ENCODE data around the gene VPS37D. TPM values are rescaled to one million over a fixed set of nuclear protein-coding genes. Genes with fewer than 3 reads are reported as not detected.

The VPS37D gene
- total and polyA plus RNA-seq, 10 of the 15 experiments (the other 5 are each of a cell fraction or from before 2014, with no cell fraction given): 0.10 to 0.45 (median 0.16) TPM; not detected in 6

- CTCF ChIA-PET: interaction anchor here (0.6 to 2.9 kb wide), 2 partner anchors 111 to 115 kb away, joined by 3 to 14 read pairs; no protein-coding TSS in a partner anchor
- Histone ChIP-seq H3K27me3 (replicated peaks in 1 of 2; ENCODE audit: control insufficient read depth in 2 of 2, insufficient read depth in 2 of 2, low read length in 1 of 2) (no peaks in the 10 kb centered on the region), H3K4me2 (ENCODE audit: control insufficient read depth, insufficient read depth) (no peak overlapping the region), H4K20me1 (ENCODE audit: control insufficient read depth, insufficient read depth) (peaks cover 4% of the 10 kb centered on the region; the same call in 1 of the 2 replicates), H3K4me1 (ENCODE audit: control insufficient read depth, insufficient read depth, low read length) (peaks cover 12% of the 10 kb centered on the region), H3K4me3 (no peak overlapping the region), H3K9me3 (replicated peaks; ENCODE audit: control insufficient read depth, insufficient read depth, low read length) (no peaks in the 10 kb centered on the region), H3K9ac (ENCODE audit: control insufficient read depth, insufficient read depth, low read length) (no peak overlapping the region), H3K79me2 (ENCODE audit: control insufficient read depth, insufficient read depth, low read length) (no peaks in the 10 kb centered on the region), H3K27ac (ENCODE audit: control insufficient read depth, insufficient read depth) (no peak overlapping the region), H2AFZ (ENCODE audit: control insufficient read depth, low read depth, low read length) (no peak overlapping the region), H3K36me3 (ENCODE audit: control insufficient read depth in 2 of 2, insufficient read depth in 2 of 2, low read length in 1 of 2) (no peaks in the 10 kb centered on the region)
- POLR2A ChIA-PET: interaction anchor here (0.5 kb wide), 1 partner anchor 59 kb away, joined by 4 read pairs; no protein-coding TSS in a partner anchor
- intact Hi-C loops (cut with micrococcal nuclease; ENCODE audit: unreplicated experiment) (no loop called here), in situ Hi-C loops (cut with MboI) (no loop called here)
- no peak for FAIRE-seq
- SMC1A ChIA-PET (ENCODE audit: uncharacterized antibody, unreplicated experiment): no interaction called here
- 48% methylated on average over 3 of the region's 3 CpGs for WGBS (ENCODE audit: insufficient coverage, insufficient replicate concordance, low lambda C conversion rate, missing lambda C conversion rate)
- no peak for ATAC-seq
- TF ChIP-seq NR2C2 (IDR thresholded peaks at IDR 0.05; ENCODE audit: borderline replicate concordance, control insufficient read depth, insufficient read length, low read depth): no peak
- RAD21 ChIA-PET (ENCODE audit: unreplicated experiment): no interaction called here
- no peak for DNase-seq (ENCODE audit: low read depth, low spot score)
- BruUV-seq (replicated peaks): no TSS peak
Measured at GRCh38 chr7:73721377-73721817, 53.8 kb downstream of the VPS37D start.

MicroRNAs encoded within 50 kb of the gene (microRNA counts, 767-probe panel; counts per million panel counts)
- 2,194 counts per million, percentile 79 among the panel's probes with 10 or more counts for microRNA hsa-miR-4284

Small RNA genes lying within 50 kb of the gene (microRNA-seq; reads per million reads assigned to microRNA genes)
- gene MIR4284: not detected

Small RNA genes lying within 50 kb of the gene (small RNA-seq; reads per million reads assigned to genes)
- gene MIR4284: 0.20 reads per million

Other genes starting within 250 kb of the VPS37D start
Only the 7 nearest of the 13 such genes appear.
- 33.3 and 35.3 TPM in 2 replicates for gene TBL2, start 89.3 kb upstream of the VPS37D start, total RNA-seq (2014; rRNA removed)
- 16.6 and 19.0 TPM in 2 replicates for gene TBL2, start 89.3 kb upstream of the VPS37D start, total RNA-seq (2014; rRNA removed; fragmentation: Illumina TruSeq; extraction: Trizol)
- gene TBL2, start 89.3 kb upstream of the VPS37D start, total RNA-seq (2021): 28.7 and 31.7 TPM in 2 replicates
- gene TBL2, start 89.3 kb upstream of the VPS37D start, polyA plus RNA-seq (2011; rRNA removed): 11.0 and 21.7 TPM in 2 replicates
- 11.6 and 15.3 TPM in 2 replicates for gene TBL2, start 89.3 kb upstream of the VPS37D start, polyA plus RNA-seq (2014; fragmentation: Illumina TruSeq; extraction: Trizol)
- 1 to 10 TPM; 1.1 to 2.8 TPM for gene TBL2, start 89.3 kb upstream of the VPS37D start, polyA plus RNA-seq (2014; fragmentation: Nextera tagmentation; extraction: Ambion mirVana)
- gene TBL2, start 89.3 kb upstream of the VPS37D start, polyA plus RNA-seq (2014; rRNA removed): 28.9 and 35.1 TPM in 2 replicates
- gene TBL2, start 89.3 kb upstream of the VPS37D start, polyA plus RNA-seq (2016; fragmentation: Nextera tagmentation; extraction: Ambion mirVana): 10 to 100 TPM; 40.3 to 49.7 TPM
- not detected in 2 replicates for gene MLXIPL, start 43.3 kb upstream of the VPS37D start, total RNA-seq (2014; rRNA removed)
- gene MLXIPL, start 43.3 kb upstream of the VPS37D start, total RNA-seq (2014; rRNA removed; fragmentation: Illumina TruSeq; extraction: Trizol): not detected in 2 replicates
- gene MLXIPL, start 43.3 kb upstream of the VPS37D start, total RNA-seq (2021): 0.21 and 0.69 TPM in 2 replicates
- gene MLXIPL, start 43.3 kb upstream of the VPS37D start, polyA plus RNA-seq (2011; rRNA removed): not detected in 2 replicates
- not detected in 2 replicates for gene MLXIPL, start 43.3 kb upstream of the VPS37D start, polyA plus RNA-seq (2014; fragmentation: Illumina TruSeq; extraction: Trizol)
- gene MLXIPL, start 43.3 kb upstream of the VPS37D start, polyA plus RNA-seq (2014; fragmentation: Nextera tagmentation; extraction: Ambion mirVana): not detected
- not detected in 2 replicates for gene MLXIPL, start 43.3 kb upstream of the VPS37D start, polyA plus RNA-seq (2014; rRNA removed)
- not detected for gene MLXIPL, start 43.3 kb upstream of the VPS37D start, polyA plus RNA-seq (2016; fragmentation: Nextera tagmentation; extraction: Ambion mirVana)
- 9.2 and 11.2 TPM in 2 replicates for gene DNAJC30, start 15.6 kb downstream of the VPS37D start, total RNA-seq (2014; rRNA removed)
- 4.1 TPM in 2 replicates for gene DNAJC30, start 15.6 kb downstream of the VPS37D start, total RNA-seq (2014; rRNA removed; fragmentation: Illumina TruSeq; extraction: Trizol)
- gene DNAJC30, start 15.6 kb downstream of the VPS37D start, total RNA-seq (2021): 13.4 and 13.5 TPM in 2 replicates
- gene DNAJC30, start 15.6 kb downstream of the VPS37D start, polyA plus RNA-seq (2011; rRNA removed): 4.1 and 4.5 TPM in 2 replicates
- 3.2 and 5.5 TPM in 2 replicates for gene DNAJC30, start 15.6 kb downstream of the VPS37D start, polyA plus RNA-seq (2014; fragmentation: Illumina TruSeq; extraction: Trizol)
- 1 to 10 TPM; 2.1 to 3.5 TPM for gene DNAJC30, start 15.6 kb downstream of the VPS37D start, polyA plus RNA-seq (2014; fragmentation: Nextera tagmentation; extraction: Ambion mirVana)
- 19.0 and 19.2 TPM in 2 replicates for gene DNAJC30, start 15.6 kb downstream of the VPS37D start, polyA plus RNA-seq (2014; rRNA removed)
- 10 to 100 TPM; 10.3 to 12.4 TPM for gene DNAJC30, start 15.6 kb downstream of the VPS37D start, polyA plus RNA-seq (2016; fragmentation: Nextera tagmentation; extraction: Ambion mirVana)
- gene BUD23, start 15.8 kb downstream of the VPS37D start, total RNA-seq (2014; rRNA removed): 75.3 and 82.9 TPM in 2 replicates
- gene BUD23, start 15.8 kb downstream of the VPS37D start, total RNA-seq (2014; rRNA removed; fragmentation: Illumina TruSeq; extraction: Trizol): 69.8 and 71.1 TPM in 2 replicates
- 73.7 and 84.9 TPM in 2 replicates for gene BUD23, start 15.8 kb downstream of the VPS37D start, total RNA-seq (2021)
- 98.5 and 114 TPM in 2 replicates for gene BUD23, start 15.8 kb downstream of the VPS37D start, polyA plus RNA-seq (2011; rRNA removed)
- 96.0 and 109 TPM in 2 replicates for gene BUD23, start 15.8 kb downstream of the VPS37D start, polyA plus RNA-seq (2014; fragmentation: Illumina TruSeq; extraction: Trizol)
- 10 to 100 TPM; 36.4 to 89.9 TPM for gene BUD23, start 15.8 kb downstream of the VPS37D start, polyA plus RNA-seq (2014; fragmentation: Nextera tagmentation; extraction: Ambion mirVana)
- gene BUD23, start 15.8 kb downstream of the VPS37D start, polyA plus RNA-seq (2014; rRNA removed): 117 and 123 TPM in 2 replicates
- gene BUD23, start 15.8 kb downstream of the VPS37D start, polyA plus RNA-seq (2016; fragmentation: Nextera tagmentation; extraction: Ambion mirVana): 100 to 1,000 TPM; 137 to 138 TPM
- 1.9 and 2.6 TPM in 2 replicates for gene STX1A, start 51.8 kb downstream of the VPS37D start, total RNA-seq (2014; rRNA removed)
- gene STX1A, start 51.8 kb downstream of the VPS37D start, total RNA-seq (2014; rRNA removed; fragmentation: Illumina TruSeq; extraction: Trizol): 1.6 and 2.6 TPM in 2 replicates
- 3.1 and 3.9 TPM in 2 replicates for gene STX1A, start 51.8 kb downstream of the VPS37D start, total RNA-seq (2021)
- 1.4 and 2.4 TPM in 2 replicates for gene STX1A, start 51.8 kb downstream of the VPS37D start, polyA plus RNA-seq (2011; rRNA removed)
- 1.9 and 3.1 TPM in 2 replicates for gene STX1A, start 51.8 kb downstream of the VPS37D start, polyA plus RNA-seq (2014; fragmentation: Illumina TruSeq; extraction: Trizol)
- gene STX1A, start 51.8 kb downstream of the VPS37D start, polyA plus RNA-seq (2014; fragmentation: Nextera tagmentation; extraction: Ambion mirVana): under 1 TPM; 0.15 to 0.21 TPM
- 5.2 and 5.3 TPM in 2 replicates for gene STX1A, start 51.8 kb downstream of the VPS37D start, polyA plus RNA-seq (2014; rRNA removed)
- 1 to 10 TPM; 1.7 to 1.8 TPM for gene STX1A, start 51.8 kb downstream of the VPS37D start, polyA plus RNA-seq (2016; fragmentation: Nextera tagmentation; extraction: Ambion mirVana)
- gene ABHD11, start 71.0 kb downstream of the VPS37D start, total RNA-seq (2014; rRNA removed): 16.9 and 22.1 TPM in 2 replicates
- 6.3 and 8.6 TPM in 2 replicates for gene ABHD11, start 71.0 kb downstream of the VPS37D start, total RNA-seq (2014; rRNA removed; fragmentation: Illumina TruSeq; extraction: Trizol)
- 11.6 and 14.6 TPM in 2 replicates for gene ABHD11, start 71.0 kb downstream of the VPS37D start, total RNA-seq (2021)
- gene ABHD11, start 71.0 kb downstream of the VPS37D start, polyA plus RNA-seq (2011; rRNA removed): 2.8 and 6.0 TPM in 2 replicates
- 5.6 and 8.3 TPM in 2 replicates for gene ABHD11, start 71.0 kb downstream of the VPS37D start, polyA plus RNA-seq (2014; fragmentation: Illumina TruSeq; extraction: Trizol)
- 1 to 10 TPM; 2.8 to 5.6 TPM for gene ABHD11, start 71.0 kb downstream of the VPS37D start, polyA plus RNA-seq (2014; fragmentation: Nextera tagmentation; extraction: Ambion mirVana)
- 17.7 and 23.4 TPM in 2 replicates for gene ABHD11, start 71.0 kb downstream of the VPS37D start, polyA plus RNA-seq (2014; rRNA removed)
- gene ABHD11, start 71.0 kb downstream of the VPS37D start, polyA plus RNA-seq (2016; fragmentation: Nextera tagmentation; extraction: Ambion mirVana): 10 to 100 TPM; 22.7 to 24.8 TPM
- gene CLDN3, start 102.4 kb downstream of the VPS37D start, total RNA-seq (2014; rRNA removed): not detected in 2 replicates
- not detected in 2 replicates for gene CLDN3, start 102.4 kb downstream of the VPS37D start, total RNA-seq (2014; rRNA removed; fragmentation: Illumina TruSeq; extraction: Trizol)
- gene CLDN3, start 102.4 kb downstream of the VPS37D start, total RNA-seq (2021): not detected in 2 replicates
- 0.05 TPM in 1 of 2 replicates, not detected in the other for gene CLDN3, start 102.4 kb downstream of the VPS37D start, polyA plus RNA-seq (2011; rRNA removed)
- not detected in 2 replicates for gene CLDN3, start 102.4 kb downstream of the VPS37D start, polyA plus RNA-seq (2014; fragmentation: Illumina TruSeq; extraction: Trizol)
- not detected for gene CLDN3, start 102.4 kb downstream of the VPS37D start, polyA plus RNA-seq (2014; fragmentation: Nextera tagmentation; extraction: Ambion mirVana)
- not detected in 2 replicates for gene CLDN3, start 102.4 kb downstream of the VPS37D start, polyA plus RNA-seq (2014; rRNA removed)
- not detected for gene CLDN3, start 102.4 kb downstream of the VPS37D start, polyA plus RNA-seq (2016; fragmentation: Nextera tagmentation; extraction: Ambion mirVana)

Data from GM12878 (cell line).